Hepatocyte (in vitro differentiated cells): Measurements from ENCODE around the gene NAV2.

Experiments
- EZH2 ChIP-seq: fragments of 200-600 bp; sonication (generic); IDR thresholded peaks from 2 replicates; pipeline ENCODE4 v1.6.1; 2016; ENCODE audit warnings: antibody characterized with exemption, mild to moderate bottlenecking, borderline replicate concordance
- EZH2phosphoT487 ChIP-seq: fragments of 200-600 bp; sonication (generic); IDR thresholded peaks from one replicate; pipeline ENCODE4 v1.6.1; 2018; ENCODE audit warnings: antibody characterized with exemption, mild to moderate bottlenecking, low read depth, moderate library complexity; ENCODE audit not compliant: unreplicated experiment, severe bottlenecking
- TF ChIP-seq, protein P1 (sequence below): fragments of 200-600 bp; sonication (generic); IDR thresholded peaks from 2 replicates; pipeline ENCODE4 v1.5.1; 2016; ENCODE audit warnings: antibody characterized with exemption, mild to moderate bottlenecking; ENCODE audit not compliant: poor library complexity

- TF ChIP-seq, protein P1, sequence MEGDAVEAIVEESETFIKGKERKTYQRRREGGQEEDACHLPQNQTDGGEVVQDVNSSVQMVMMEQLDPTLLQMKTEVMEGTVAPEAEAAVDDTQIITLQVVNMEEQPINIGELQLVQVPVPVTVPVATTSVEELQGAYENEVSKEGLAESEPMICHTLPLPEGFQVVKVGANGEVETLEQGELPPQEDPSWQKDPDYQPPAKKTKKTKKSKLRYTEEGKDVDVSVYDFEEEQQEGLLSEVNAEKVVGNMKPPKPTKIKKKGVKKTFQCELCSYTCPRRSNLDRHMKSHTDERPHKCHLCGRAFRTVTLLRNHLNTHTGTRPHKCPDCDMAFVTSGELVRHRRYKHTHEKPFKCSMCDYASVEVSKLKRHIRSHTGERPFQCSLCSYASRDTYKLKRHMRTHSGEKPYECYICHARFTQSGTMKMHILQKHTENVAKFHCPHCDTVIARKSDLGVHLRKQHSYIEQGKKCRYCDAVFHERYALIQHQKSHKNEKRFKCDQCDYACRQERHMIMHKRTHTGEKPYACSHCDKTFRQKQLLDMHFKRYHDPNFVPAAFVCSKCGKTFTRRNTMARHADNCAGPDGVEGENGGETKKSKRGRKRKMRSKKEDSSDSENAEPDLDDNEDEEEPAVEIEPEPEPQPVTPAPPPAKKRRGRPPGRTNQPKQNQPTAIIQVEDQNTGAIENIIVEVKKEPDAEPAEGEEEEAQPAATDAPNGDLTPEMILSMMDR, result no peak
- TF ChIP-seq EZH2 (no peak), EZH2phosphoT487 (no peak)
Measured at GRCh38 chr11:19785265-19785664, 72.6 kb downstream of the NAV2 start.
